ENCODE results near the gene FRYL. TPM values are rescaled to one million over a fixed set of nuclear protein-coding genes. Genes with fewer than 3 reads are reported as not detected.

Gene FRYL
- total RNA-seq, 1 donor from 2014 or later, result 30.8 TPM

DNA sequence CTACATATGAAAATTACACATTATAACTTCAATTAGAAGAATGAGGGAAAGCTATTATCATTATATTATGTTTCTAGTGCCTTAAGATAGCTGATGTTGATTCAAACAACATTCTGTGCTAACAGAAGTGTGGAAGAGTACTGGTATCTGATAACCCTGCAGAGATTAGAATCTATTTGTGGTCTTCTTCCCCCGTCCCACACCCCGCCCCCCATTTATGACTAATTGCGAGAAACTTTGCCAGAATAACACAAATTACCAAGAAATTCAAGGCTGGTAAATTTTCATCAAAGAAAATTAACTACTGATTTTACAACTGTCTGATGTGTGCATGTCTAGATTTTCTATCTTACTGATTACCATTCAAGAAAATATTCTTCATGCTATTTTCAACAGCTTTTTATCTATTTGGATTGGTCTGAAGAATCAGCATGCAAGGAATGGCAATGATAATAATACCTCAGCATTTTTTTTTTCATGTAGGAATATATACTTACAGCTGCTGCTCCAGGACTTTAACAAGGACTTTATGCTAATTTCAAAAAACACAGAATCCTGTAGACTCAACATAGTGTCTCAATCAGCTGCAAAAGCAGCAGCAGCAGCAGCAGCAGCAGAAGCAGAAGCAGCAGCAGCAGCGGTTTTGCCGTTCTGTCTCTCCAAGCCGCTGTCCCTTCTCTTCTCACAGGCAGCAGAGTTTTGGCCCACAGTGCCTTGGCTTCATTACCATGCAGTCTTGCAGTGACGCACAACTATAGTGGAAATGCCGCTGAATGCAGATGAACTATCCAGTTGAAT, 126.7 kb downstream of the FRYL start:
- Mint-ChIP-seq H3K27me3 (ENCODE audit: low read depth) (no peaks in the 10 kb centered on the region), H3K27ac (ENCODE audit: unreplicated experiment) (no peak overlapping the region), H3K4me3 (ENCODE audit: unreplicated experiment) (no peak overlapping the region), H3K4me1 (ENCODE audit: low read depth) (peaks cover 32% of the 10 kb centered on the region), H3K9me3 (ENCODE audit: low read depth) (no peaks in the 10 kb centered on the region), H3K36me3 (ENCODE audit: low read depth) (no peaks in the 10 kb centered on the region)
- DNase-seq (ENCODE audit: low spot score), result no peak
- TF ChIP-seq, protein P1, sequence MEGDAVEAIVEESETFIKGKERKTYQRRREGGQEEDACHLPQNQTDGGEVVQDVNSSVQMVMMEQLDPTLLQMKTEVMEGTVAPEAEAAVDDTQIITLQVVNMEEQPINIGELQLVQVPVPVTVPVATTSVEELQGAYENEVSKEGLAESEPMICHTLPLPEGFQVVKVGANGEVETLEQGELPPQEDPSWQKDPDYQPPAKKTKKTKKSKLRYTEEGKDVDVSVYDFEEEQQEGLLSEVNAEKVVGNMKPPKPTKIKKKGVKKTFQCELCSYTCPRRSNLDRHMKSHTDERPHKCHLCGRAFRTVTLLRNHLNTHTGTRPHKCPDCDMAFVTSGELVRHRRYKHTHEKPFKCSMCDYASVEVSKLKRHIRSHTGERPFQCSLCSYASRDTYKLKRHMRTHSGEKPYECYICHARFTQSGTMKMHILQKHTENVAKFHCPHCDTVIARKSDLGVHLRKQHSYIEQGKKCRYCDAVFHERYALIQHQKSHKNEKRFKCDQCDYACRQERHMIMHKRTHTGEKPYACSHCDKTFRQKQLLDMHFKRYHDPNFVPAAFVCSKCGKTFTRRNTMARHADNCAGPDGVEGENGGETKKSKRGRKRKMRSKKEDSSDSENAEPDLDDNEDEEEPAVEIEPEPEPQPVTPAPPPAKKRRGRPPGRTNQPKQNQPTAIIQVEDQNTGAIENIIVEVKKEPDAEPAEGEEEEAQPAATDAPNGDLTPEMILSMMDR (IDR thresholded peaks at IDR 0.05), result no peak

DNA sequence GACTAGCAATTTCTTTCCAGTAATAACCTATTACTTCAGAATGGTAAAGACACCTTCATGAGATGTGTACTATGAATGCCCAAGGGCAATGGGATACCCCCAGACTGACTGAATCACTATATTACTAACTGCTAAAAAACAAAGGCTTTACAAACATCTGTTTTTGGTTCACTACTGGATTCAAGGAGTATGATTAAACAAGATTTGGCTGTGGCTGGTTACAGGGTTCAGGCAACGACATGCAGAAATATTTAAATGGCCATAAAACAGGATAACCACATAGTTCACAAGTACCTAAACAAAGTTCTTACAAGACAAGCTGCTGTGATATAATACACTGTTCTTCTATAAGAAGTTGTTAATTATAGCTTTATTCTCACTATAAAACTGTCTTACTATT, 128.2 kb downstream of the FRYL start:
- H3K9me3 Mint-ChIP-seq (ENCODE audit: low read depth), result no peaks in the 10 kb centered on the region
- no peaks in the 10 kb centered on the region for H3K27me3 Mint-ChIP-seq (ENCODE audit: low read depth)
- H3K4me3 Mint-ChIP-seq (ENCODE audit: unreplicated experiment), result no peak overlapping the region
- peaks cover 28% of the 10 kb centered on the region for H3K4me1 Mint-ChIP-seq (ENCODE audit: low read depth)
- DNase-seq (ENCODE audit: low spot score), result no peak
- H3K36me3 Mint-ChIP-seq (ENCODE audit: low read depth), result no peaks in the 10 kb centered on the region
- TF ChIP-seq, protein P1 (IDR thresholded peaks at IDR 0.05), result no peak
- H3K27ac Mint-ChIP-seq (ENCODE audit: unreplicated experiment), result no peak overlapping the region

- no peak overlapping the region for H3K4me3 Mint-ChIP-seq (ENCODE audit: unreplicated experiment)
- H3K36me3 Mint-ChIP-seq (ENCODE audit: low read depth), result no peaks in the 10 kb centered on the region
- no peak for DNase-seq (ENCODE audit: low spot score)
- H3K9me3 Mint-ChIP-seq (ENCODE audit: low read depth), result no peaks in the 10 kb centered on the region
- no peak overlapping the region for H3K27ac Mint-ChIP-seq (ENCODE audit: unreplicated experiment)
- no peaks in the 10 kb centered on the region for H3K27me3 Mint-ChIP-seq (ENCODE audit: low read depth)
- TF ChIP-seq, protein P1 (IDR thresholded peaks at IDR 0.05), result no peak
- H3K4me1 Mint-ChIP-seq (ENCODE audit: low read depth), result peaks cover 29% of the 10 kb centered on the region
Measured at GRCh38 chr4:48649505-48649904, 130.6 kb downstream of the FRYL start.

DNA sequence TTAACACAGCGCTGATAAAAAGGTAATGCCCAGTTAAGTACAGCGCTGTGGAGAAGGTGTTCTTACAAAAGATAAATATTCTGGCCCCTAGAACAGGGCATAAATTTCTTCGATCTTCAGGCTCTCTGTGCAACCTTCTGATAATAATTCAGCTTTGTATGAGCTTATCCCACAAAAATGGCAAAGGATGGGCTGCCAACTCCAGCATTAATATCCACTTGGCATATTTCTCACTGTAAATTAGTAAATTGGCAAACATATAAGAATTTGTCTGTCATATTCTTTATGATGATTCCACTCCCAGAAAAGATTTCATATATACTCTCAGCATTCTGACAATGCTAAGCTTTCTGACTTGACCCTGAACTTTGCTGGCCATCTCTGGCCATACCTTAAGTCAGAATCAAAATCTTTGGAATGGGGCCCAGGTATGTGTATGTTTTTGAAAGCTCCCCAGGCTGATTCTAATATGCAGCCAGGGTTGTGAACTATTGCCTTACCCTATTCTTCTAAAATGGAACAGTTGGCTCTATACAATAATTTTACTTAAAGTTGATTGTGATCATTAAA, 134.8 kb downstream of the FRYL start:
- H3K4me3 Mint-ChIP-seq (ENCODE audit: unreplicated experiment), result no peak overlapping the region
- H3K36me3 Mint-ChIP-seq (ENCODE audit: low read depth), result no peaks in the 10 kb centered on the region
- H3K9me3 Mint-ChIP-seq (ENCODE audit: low read depth), result no peaks in the 10 kb centered on the region
- peaks cover 29% of the 10 kb centered on the region for H3K4me1 Mint-ChIP-seq (ENCODE audit: low read depth)
- TF ChIP-seq, protein P1 (IDR thresholded peaks at IDR 0.05), result no peak
- no peak for DNase-seq (ENCODE audit: low spot score)
- no peak overlapping the region for H3K27ac Mint-ChIP-seq (ENCODE audit: unreplicated experiment)
- no peaks in the 10 kb centered on the region for H3K27me3 Mint-ChIP-seq (ENCODE audit: low read depth)

DNA sequence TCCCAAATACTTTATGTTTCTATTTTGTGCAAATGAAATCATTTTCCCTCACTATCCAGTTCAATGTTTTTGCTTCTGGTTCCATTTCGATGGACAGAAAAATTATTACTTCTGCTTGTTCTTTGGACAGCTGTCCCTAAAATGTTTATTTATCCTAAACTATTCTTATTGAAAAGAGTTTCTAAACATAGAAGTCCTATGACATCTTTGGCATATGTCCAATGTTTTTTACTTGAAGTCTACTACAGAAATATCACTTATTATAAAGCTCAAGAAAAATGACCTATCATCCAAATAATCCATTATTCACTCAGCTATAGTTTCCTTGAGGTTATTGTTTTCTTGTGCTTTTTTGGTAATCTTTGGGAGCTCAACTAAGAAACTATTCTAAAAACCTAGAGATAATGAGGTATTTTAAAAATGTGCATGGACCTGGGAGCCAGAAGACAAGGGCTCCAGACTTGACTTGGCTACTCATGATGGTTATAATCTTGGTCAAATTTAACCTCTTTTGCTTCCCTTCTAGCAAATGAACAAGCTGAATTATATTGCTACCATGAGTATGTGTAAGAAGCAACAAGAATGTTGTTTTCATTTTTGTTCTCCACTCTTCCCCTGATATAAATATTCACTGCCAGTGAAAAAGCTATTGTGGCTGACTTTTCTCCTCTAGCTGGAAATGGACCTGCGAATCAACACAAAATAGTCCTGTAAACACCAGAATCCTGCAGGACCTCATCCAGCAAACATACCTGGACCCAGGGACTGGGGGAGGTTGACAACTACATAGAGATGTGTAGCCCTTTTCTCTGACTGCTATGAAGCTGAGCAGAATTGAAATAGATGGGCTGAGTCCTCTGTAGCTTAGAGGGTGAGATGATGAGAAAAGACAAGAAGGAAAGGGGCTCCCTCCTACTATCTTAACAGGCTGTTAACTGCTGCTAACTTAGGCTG, 137.4 kb downstream of the FRYL start:
- no peaks in the 10 kb centered on the region for H3K9me3 Mint-ChIP-seq (ENCODE audit: low read depth)
- peak overlapping the region; percentile 9 for H3K27ac Mint-ChIP-seq (ENCODE audit: unreplicated experiment)
- H3K36me3 Mint-ChIP-seq (ENCODE audit: low read depth), result no peaks in the 10 kb centered on the region
- no peak overlapping the region for H3K4me3 Mint-ChIP-seq (ENCODE audit: unreplicated experiment)
- H3K4me1 Mint-ChIP-seq (ENCODE audit: low read depth), result peaks cover 38% of the 10 kb centered on the region
- TF ChIP-seq, protein P1 (IDR thresholded peaks at IDR 0.05), result no peak
- DNase-seq (ENCODE audit: low spot score), result no peak
- H3K27me3 Mint-ChIP-seq (ENCODE audit: low read depth), result no peaks in the 10 kb centered on the region

Data from chondrocyte (in vitro differentiated cells).